GM04503 (cell line): ENCODE measurements around the gene KLHL1.

Experiments
- DNase-seq: peaks from one replicate; pipeline ENCODE4 v3.0.0-alpha.2; 2012; ENCODE audit warnings: low read depth

KLHL1 gene

GRCh38 chr13:69872321-69873047 lies 235.8 kb downstream of the KLHL1 start:
- no peak for DNase-seq

GRCh38 chr13:69866555-69866954 lies 241.7 kb downstream of the KLHL1 start:
- no peak for DNase-seq

- DNase-seq = no peak
Observed at GRCh38 chr13:69857183-69857821, 250.9 kb downstream of the KLHL1 start.

GRCh38 chr13:69856331-69856730 lies 251.9 kb downstream of the KLHL1 start:
- DNase-seq = no peak

- DNase-seq = no peak
Observed at GRCh38 chr13:69828527-69828926, 279.7 kb downstream of the KLHL1 start.

GRCh38 chr13:69820180-69820579 lies 288.1 kb downstream of the KLHL1 start:
- no peak for DNase-seq

GRCh38 chr13:69817333-69817869 lies 290.9 kb downstream of the KLHL1 start:
- DNase-seq = no peak

GRCh38 chr13:69809152-69809551 lies 299.1 kb downstream of the KLHL1 start:
- DNase-seq = no peak

GRCh38 chr13:69796256-69796655 lies 312.0 kb downstream of the KLHL1 start:
- DNase-seq = no peak

GRCh38 chr13:69793783-69794453 lies 314.3 kb downstream of the KLHL1 start:
- no peak for DNase-seq

GRCh38 chr13:69776937-69777336 lies 331.3 kb downstream of the KLHL1 start:
- DNase-seq = no peak

GRCh38 chr13:69769608-69770007 lies 338.6 kb downstream of the KLHL1 start:
- no peak for DNase-seq

GRCh38 chr13:69761581-69761980 lies 346.7 kb downstream of the KLHL1 start:
- no peak for DNase-seq

GRCh38 chr13:69755101-69755500 lies 353.2 kb downstream of the KLHL1 start:
- no peak for DNase-seq

- no peak for DNase-seq
Observed at GRCh38 chr13:69751259-69751658, 357.0 kb downstream of the KLHL1 start.

- DNase-seq = no peak
Observed at GRCh38 chr13:69737129-69737935, 370.9 kb downstream of the KLHL1 start.

GRCh38 chr13:69721631-69722030 lies 386.6 kb downstream of the KLHL1 start:
- no peak for DNase-seq

- DNase-seq = no peak
Observed at GRCh38 chr13:69720278-69720983, 387.8 kb downstream of the KLHL1 start.

GRCh38 chr13:69706807-69707206 lies 401.4 kb downstream of the KLHL1 start:
- DNase-seq = no peak

GRCh38 chr13:69704311-69704710 lies 403.9 kb downstream of the KLHL1 start:
- DNase-seq = no peak

GRCh38 chr13:69690999-69691398 lies 417.3 kb downstream of the KLHL1 start:
- no peak for DNase-seq
